22Rv1 (cell line): Measurements from ENCODE around the gene ALDH5A1.

Experiments used
- ZFX ChIP-seq: fragments of 450-650 bp; IDR thresholded peaks from 2 replicates; pipeline ENCODE4 v1.6.1; 2017; ENCODE audit warnings: antibody characterized with exemption, borderline replicate concordance
- TF ChIP-seq, protein P1 (sequence below): fragments of 450-650 bp; IDR thresholded peaks from 2 replicates; pipeline ENCODE4 v1.5.1; 2017; ENCODE audit warnings: mild to moderate bottlenecking

DNA sequence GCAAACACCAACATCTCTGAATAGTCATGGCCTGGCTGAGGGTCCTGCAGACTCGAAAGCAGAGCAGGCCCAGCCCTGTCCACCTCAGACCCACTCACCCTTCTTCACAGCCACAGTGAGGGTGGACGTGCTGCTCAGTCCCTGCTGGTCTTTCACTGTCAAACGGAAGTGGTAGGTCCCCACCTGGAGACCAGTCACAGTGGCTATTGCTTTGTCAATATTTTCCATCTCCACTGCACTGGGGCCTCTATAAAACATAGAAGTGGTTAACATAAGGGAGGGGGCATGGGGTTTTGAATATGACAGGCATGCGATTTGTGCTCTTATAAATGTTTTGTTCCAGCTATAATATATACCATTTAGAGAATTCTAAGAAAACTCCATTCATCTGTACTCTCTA lies 73.9 kb downstream of the ALDH5A1 start:
- TF ChIP-seq, protein P1, sequence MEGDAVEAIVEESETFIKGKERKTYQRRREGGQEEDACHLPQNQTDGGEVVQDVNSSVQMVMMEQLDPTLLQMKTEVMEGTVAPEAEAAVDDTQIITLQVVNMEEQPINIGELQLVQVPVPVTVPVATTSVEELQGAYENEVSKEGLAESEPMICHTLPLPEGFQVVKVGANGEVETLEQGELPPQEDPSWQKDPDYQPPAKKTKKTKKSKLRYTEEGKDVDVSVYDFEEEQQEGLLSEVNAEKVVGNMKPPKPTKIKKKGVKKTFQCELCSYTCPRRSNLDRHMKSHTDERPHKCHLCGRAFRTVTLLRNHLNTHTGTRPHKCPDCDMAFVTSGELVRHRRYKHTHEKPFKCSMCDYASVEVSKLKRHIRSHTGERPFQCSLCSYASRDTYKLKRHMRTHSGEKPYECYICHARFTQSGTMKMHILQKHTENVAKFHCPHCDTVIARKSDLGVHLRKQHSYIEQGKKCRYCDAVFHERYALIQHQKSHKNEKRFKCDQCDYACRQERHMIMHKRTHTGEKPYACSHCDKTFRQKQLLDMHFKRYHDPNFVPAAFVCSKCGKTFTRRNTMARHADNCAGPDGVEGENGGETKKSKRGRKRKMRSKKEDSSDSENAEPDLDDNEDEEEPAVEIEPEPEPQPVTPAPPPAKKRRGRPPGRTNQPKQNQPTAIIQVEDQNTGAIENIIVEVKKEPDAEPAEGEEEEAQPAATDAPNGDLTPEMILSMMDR: no peak
- TF ChIP-seq ZFX: no peak
